ENCODE measurements around the gene INSL4.

DNA sequence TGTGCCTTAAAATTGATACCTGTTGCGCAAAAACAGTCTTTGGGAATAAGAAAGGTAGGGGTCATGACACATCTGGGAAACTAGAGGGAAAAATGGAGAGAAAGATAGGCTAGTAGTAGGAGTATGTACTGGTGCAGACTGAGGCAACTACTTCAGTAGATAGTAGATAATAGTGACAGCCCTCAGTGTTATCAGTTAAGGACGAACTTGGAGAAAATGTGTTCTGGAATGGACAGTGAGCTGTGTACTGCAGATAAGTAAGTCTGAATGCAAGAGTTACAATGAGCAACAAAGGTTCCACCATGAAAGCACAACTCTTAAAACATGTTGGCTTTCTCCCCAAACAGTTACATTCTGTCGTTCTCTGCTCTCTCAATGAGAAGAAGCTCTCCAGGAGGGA is 39.2 kb upstream of the INSL4 start:
- TF ChIP-seq, protein P1, sequence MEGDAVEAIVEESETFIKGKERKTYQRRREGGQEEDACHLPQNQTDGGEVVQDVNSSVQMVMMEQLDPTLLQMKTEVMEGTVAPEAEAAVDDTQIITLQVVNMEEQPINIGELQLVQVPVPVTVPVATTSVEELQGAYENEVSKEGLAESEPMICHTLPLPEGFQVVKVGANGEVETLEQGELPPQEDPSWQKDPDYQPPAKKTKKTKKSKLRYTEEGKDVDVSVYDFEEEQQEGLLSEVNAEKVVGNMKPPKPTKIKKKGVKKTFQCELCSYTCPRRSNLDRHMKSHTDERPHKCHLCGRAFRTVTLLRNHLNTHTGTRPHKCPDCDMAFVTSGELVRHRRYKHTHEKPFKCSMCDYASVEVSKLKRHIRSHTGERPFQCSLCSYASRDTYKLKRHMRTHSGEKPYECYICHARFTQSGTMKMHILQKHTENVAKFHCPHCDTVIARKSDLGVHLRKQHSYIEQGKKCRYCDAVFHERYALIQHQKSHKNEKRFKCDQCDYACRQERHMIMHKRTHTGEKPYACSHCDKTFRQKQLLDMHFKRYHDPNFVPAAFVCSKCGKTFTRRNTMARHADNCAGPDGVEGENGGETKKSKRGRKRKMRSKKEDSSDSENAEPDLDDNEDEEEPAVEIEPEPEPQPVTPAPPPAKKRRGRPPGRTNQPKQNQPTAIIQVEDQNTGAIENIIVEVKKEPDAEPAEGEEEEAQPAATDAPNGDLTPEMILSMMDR (IDR thresholded peaks at IDR 0.05; ENCODE audit: insufficient read depth, low read length), result no peak
- TF ChIP-seq, protein P2, sequence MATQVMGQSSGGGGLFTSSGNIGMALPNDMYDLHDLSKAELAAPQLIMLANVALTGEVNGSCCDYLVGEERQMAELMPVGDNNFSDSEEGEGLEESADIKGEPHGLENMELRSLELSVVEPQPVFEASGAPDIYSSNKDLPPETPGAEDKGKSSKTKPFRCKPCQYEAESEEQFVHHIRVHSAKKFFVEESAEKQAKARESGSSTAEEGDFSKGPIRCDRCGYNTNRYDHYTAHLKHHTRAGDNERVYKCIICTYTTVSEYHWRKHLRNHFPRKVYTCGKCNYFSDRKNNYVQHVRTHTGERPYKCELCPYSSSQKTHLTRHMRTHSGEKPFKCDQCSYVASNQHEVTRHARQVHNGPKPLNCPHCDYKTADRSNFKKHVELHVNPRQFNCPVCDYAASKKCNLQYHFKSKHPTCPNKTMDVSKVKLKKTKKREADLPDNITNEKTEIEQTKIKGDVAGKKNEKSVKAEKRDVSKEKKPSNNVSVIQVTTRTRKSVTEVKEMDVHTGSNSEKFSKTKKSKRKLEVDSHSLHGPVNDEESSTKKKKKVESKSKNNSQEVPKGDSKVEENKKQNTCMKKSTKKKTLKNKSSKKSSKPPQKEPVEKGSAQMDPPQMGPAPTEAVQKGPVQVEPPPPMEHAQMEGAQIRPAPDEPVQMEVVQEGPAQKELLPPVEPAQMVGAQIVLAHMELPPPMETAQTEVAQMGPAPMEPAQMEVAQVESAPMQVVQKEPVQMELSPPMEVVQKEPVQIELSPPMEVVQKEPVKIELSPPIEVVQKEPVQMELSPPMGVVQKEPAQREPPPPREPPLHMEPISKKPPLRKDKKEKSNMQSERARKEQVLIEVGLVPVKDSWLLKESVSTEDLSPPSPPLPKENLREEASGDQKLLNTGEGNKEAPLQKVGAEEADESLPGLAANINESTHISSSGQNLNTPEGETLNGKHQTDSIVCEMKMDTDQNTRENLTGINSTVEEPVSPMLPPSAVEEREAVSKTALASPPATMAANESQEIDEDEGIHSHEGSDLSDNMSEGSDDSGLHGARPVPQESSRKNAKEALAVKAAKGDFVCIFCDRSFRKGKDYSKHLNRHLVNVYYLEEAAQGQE (IDR thresholded peaks at IDR 0.05; ENCODE audit: insufficient replicate concordance, low read depth), result no peak
- TF ChIP-seq SPI1 (IDR thresholded peaks at IDR 0.05; ENCODE audit: borderline replicate concordance, low read depth), result no peak

All from HL-60 (cell line).